Measurements from ENCODE around the gene EFCAB3. TPM values are rescaled to one million over a fixed set of nuclear protein-coding genes. Genes with fewer than 3 reads are reported as not detected.
A peak's percentile ranks its signal among the peaks of the same experiment; 100 is the strongest.
"Not testable (repeated sequence)": the region's sequence is repeated elsewhere in the genome, so short reads cannot be mapped to it uniquely, and the experiment has no call there.

The EFCAB3 gene
- total RNA-seq, 1 donor from 2014 or later = not detected

DNA sequence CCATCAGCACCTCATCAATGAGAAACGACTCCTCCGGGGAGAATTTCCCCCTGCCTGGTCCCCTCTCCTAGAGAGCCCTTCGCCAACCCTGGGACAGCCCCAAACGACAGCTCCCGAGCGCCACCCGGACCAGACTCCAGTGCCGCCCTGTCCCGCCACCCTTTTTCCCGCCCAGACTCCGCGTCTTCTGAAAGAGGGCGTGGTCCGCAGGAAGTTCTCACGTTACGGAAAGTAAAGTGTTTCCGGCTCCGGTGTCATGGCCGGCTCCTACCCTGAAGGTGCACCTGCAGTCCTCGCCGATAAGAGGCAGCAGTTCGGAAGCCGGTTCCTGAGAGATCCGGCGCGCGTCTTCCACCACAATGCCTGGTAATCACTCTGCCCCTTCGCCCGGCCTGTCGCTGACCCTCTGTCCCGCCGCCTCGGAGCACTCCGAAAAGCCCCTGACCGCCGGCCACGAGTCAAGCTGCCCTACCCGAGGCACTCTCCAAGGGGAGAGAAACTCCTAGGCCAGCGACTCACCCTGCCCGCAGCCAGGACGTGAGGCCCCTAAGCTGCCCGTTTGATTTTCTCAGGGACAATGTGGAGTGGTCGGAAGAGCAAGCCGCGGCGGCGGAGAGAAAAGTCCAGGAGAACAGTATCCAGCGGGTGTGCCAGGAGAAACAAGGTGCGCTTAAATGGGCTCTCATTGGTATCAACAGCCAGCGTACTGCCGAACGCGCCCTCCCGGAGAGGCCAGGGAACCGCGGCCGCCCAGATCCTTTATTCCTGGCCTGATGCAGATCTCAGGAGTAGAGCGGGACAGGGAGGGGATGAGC, 43.5 kb downstream of the EFCAB3 start, which contains the start of gene METTL2A:
METTL2A (plus strand) TSS at position 251 of the 815 bp plus-strand sequence; CDS start at position 257, 6 bp downstream.
- not testable (repeated sequence) for H3K9me3 Mint-ChIP-seq
- TF ChIP-seq CTCF (conservative IDR thresholded peaks at IDR 0.05) = peak; percentile 60

GRCh38 chr17:62426214-62426613, 45.9 kb downstream of the EFCAB3 start:
- H3K4me1 Mint-ChIP-seq = peaks cover 18% of the 10 kb centered on the region
- not testable (repeated sequence) for H3K36me3 Mint-ChIP-seq (ENCODE audit: low read depth); H3K4me3 Mint-ChIP-seq; DNase-seq (ENCODE audit: low read depth, low spot score); H3K27ac Mint-ChIP-seq (ENCODE audit: unreplicated experiment); H3K27me3 Mint-ChIP-seq (ENCODE audit: low read depth); H3K9me3 Mint-ChIP-seq

More for the DNA sequence above, 43.5 kb downstream of the EFCAB3 start, which contains the start of gene METTL2A:
- H3K4me1 Mint-ChIP-seq = peaks cover 18% of the 10 kb centered on the region
- H3K4me3 Mint-ChIP-seq = peak within 1 kb of the TSS; percentile 98
- peak; percentile 72 for DNase-seq (ENCODE audit: low read depth, low spot score)
- not testable (repeated sequence) for H3K27me3 Mint-ChIP-seq (ENCODE audit: low read depth); H3K36me3 Mint-ChIP-seq (ENCODE audit: low read depth)
- H3K27ac Mint-ChIP-seq (ENCODE audit: unreplicated experiment) = peak within 1 kb of the TSS; percentile 94

- not testable (repeated sequence) for H3K4me3 Mint-ChIP-seq; H3K36me3 Mint-ChIP-seq (ENCODE audit: low read depth); DNase-seq (ENCODE audit: low read depth, low spot score); H3K27me3 Mint-ChIP-seq (ENCODE audit: low read depth); H3K9me3 Mint-ChIP-seq; H3K4me1 Mint-ChIP-seq; H3K27ac Mint-ChIP-seq (ENCODE audit: unreplicated experiment)
Measured at GRCh38 chr17:62435251-62435650, 54.9 kb downstream of the EFCAB3 start.

DNA sequence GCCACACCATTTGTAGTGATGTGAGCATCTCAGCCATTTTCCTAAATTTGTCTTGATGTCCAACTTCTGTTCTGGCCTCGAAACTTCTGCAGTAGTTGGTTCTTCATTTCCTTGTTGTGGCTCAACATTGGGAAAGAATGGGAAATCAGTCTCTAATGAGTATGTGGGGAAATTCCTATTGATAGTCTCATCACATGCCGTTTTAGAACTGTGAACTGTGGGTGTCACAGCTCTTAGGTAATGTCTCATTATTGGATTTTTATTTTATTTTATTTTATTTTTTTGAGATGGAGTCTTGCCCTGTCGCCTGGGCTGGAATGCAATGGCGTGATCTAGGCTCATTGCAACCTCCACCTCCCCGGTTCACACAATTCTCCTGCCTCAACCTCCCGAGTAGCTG, 60.8 kb downstream of the EFCAB3 start:
- H3K4me1 Mint-ChIP-seq; H3K27me3 Mint-ChIP-seq (ENCODE audit: low read depth); H3K4me3 Mint-ChIP-seq; H3K27ac Mint-ChIP-seq (ENCODE audit: unreplicated experiment); H3K36me3 Mint-ChIP-seq (ENCODE audit: low read depth); H3K9me3 Mint-ChIP-seq; DNase-seq (ENCODE audit: low read depth, low spot score): not testable (repeated sequence)

DNA sequence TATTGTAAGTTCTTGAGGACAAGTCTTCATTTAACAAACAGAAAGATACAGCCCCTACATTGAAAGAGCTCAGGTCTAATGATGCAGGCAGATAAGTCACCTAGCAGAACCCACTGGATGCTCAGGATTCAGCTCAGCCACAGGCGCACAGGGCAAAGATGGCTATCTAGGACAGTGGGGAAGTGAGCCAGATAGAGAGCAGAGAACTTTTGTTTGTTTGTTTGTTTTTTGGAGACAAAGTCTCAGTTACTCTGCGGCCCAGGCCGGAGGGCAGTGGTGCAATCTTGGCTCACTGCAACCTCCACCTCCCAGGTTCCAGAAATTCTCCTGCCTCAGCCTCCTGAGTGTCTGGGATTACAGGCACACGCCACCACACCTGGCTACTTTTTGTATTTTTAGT, 63.7 kb downstream of the EFCAB3 start:
- no peak for DNase-seq (ENCODE audit: low read depth, low spot score)
- Mint-ChIP-seq H3K27me3 (ENCODE audit: low read depth) (no peaks in the 10 kb centered on the region), H3K27ac (ENCODE audit: unreplicated experiment) (no peak overlapping the region), H3K36me3 (ENCODE audit: low read depth) (peaks cover 8% of the 10 kb centered on the region), H3K4me3 (no peak overlapping the region), H3K9me3 (no peaks in the 10 kb centered on the region), H3K4me1 (no peaks in the 10 kb centered on the region)
- no peak for TF ChIP-seq CTCF (conservative IDR thresholded peaks at IDR 0.05)

- H3K4me3 Mint-ChIP-seq; H3K9me3 Mint-ChIP-seq; H3K4me1 Mint-ChIP-seq; H3K27ac Mint-ChIP-seq (ENCODE audit: unreplicated experiment); H3K27me3 Mint-ChIP-seq (ENCODE audit: low read depth); DNase-seq (ENCODE audit: low read depth, low spot score); H3K36me3 Mint-ChIP-seq (ENCODE audit: low read depth): not testable (repeated sequence)
Measured at GRCh38 chr17:62445791-62446190, 65.4 kb downstream of the EFCAB3 start.

- not testable (repeated sequence) for H3K27ac Mint-ChIP-seq (ENCODE audit: unreplicated experiment); H3K36me3 Mint-ChIP-seq (ENCODE audit: low read depth); DNase-seq (ENCODE audit: low read depth, low spot score); H3K9me3 Mint-ChIP-seq; H3K27me3 Mint-ChIP-seq (ENCODE audit: low read depth); H3K4me3 Mint-ChIP-seq; H3K4me1 Mint-ChIP-seq
Measured at GRCh38 chr17:62452195-62452594, 71.8 kb downstream of the EFCAB3 start.

DNA sequence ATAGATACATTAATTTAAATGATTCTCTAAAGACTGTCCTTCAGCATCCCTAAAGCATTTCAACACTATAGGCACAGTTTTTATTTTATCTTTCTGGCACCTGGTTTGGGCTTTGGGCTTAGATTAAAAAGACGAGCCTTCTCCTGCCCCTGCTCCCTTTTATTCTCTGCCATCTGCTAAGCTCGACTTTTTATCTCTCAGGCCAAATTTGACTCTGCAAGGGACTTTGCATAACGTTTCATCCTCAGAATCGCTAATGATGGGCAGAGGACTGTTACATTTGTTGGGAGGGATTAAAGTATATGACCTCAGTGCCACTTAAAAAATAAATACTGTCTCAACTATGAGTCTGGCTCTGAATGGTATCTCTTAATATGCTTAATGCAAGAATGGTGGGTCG, 72.7 kb downstream of the EFCAB3 start:
- H3K27ac Mint-ChIP-seq (ENCODE audit: unreplicated experiment); H3K9me3 Mint-ChIP-seq: not testable (repeated sequence)

GRCh38 chr17:62453656-62454055, 73.3 kb downstream of the EFCAB3 start:
- not testable (repeated sequence) for DNase-seq (ENCODE audit: low read depth, low spot score); H3K9me3 Mint-ChIP-seq; H3K27ac Mint-ChIP-seq (ENCODE audit: unreplicated experiment); H3K4me3 Mint-ChIP-seq; H3K27me3 Mint-ChIP-seq (ENCODE audit: low read depth); H3K36me3 Mint-ChIP-seq (ENCODE audit: low read depth); H3K4me1 Mint-ChIP-seq

More for the DNA sequence above, 72.7 kb downstream of the EFCAB3 start:
- not testable (repeated sequence) for H3K36me3 Mint-ChIP-seq (ENCODE audit: low read depth); H3K27me3 Mint-ChIP-seq (ENCODE audit: low read depth); H3K4me3 Mint-ChIP-seq; DNase-seq (ENCODE audit: low read depth, low spot score); H3K4me1 Mint-ChIP-seq

DNA sequence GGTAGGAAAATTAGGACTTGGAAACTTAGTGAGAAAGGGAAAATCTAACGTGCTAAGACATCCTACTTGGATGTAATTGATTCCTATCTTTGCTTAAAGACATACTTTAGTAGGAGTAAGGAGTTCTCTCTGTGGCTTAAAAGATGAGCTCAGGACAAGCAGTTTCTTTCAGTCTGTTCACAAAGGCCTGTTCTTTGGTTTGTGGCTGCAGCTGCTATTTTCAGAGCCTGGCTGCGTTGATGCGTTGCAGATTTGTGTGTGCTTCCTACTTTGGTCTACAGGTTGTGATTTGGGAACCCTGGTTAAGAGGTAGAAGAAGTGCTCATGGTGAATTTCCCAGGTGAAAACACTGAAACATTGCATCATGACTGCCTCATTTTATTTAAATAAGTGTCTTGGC, 73.8 kb downstream of the EFCAB3 start:
- not testable (repeated sequence) for H3K36me3 Mint-ChIP-seq (ENCODE audit: low read depth); H3K27ac Mint-ChIP-seq (ENCODE audit: unreplicated experiment); DNase-seq (ENCODE audit: low read depth, low spot score); H3K4me3 Mint-ChIP-seq; H3K9me3 Mint-ChIP-seq; H3K4me1 Mint-ChIP-seq; H3K27me3 Mint-ChIP-seq (ENCODE audit: low read depth)
